Measurements from ENCODE around the gene TAS2R38.

Gene TAS2R38

DNA sequence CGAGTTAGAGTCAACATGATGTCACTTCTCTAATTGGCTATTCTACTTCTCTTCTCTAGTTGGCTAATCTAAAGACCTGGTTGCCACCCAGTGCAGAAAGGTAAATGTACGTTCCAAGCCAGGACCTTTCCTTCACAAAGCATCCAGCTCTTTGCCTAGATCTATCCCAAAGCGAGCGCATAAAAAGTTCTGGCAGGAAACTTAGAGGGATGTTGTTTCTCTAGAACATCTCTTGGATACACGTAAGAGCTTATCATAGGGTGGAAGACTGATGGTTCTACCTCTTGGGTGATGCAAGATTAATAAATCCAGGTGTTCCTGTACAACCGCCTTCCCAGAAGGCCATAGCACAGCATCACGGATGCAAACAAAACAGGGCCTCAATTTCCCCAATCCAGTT, at the start of gene TAS2R38:
Gene TAS2R38 (minus strand): TSS at position 101 of the 400 bp plus-strand sequence. CDS start 84 bp downstream, at position 17.
- no peak for DNase-seq (ENCODE audit: extremely low spot score)
- ChIA-PET POLR2A (no interaction called here), CTCF (interaction anchor here (4.3 kb wide), 1 partner anchor 329 kb away, joined by 39 read pairs; no protein-coding TSS in a partner anchor)
- TF ChIP-seq CTCF (IDR thresholded peaks at IDR 0.05; ENCODE audit: control extremely low read depth, extremely low read depth, low read depth, missing control alignments): no peak

GRCh38 chr7:142018154-142018553, 44.6 kb upstream of the TAS2R38 start:
- DNase-seq (ENCODE audit: extremely low spot score): no peak
- no peak for TF ChIP-seq CTCF (IDR thresholded peaks at IDR 0.05; ENCODE audit: control extremely low read depth, extremely low read depth, low read depth, missing control alignments)
- POLR2A ChIA-PET: no interaction called here
- CTCF ChIA-PET: no interaction called here

GRCh38 chr7:142017451-142017850, 43.9 kb upstream of the TAS2R38 start:
- DNase-seq (ENCODE audit: extremely low spot score): no peak
- no peak for TF ChIP-seq CTCF (IDR thresholded peaks at IDR 0.05; ENCODE audit: control extremely low read depth, extremely low read depth, low read depth, missing control alignments)
- POLR2A ChIA-PET: no interaction called here
- CTCF ChIA-PET: no interaction called here

DNA sequence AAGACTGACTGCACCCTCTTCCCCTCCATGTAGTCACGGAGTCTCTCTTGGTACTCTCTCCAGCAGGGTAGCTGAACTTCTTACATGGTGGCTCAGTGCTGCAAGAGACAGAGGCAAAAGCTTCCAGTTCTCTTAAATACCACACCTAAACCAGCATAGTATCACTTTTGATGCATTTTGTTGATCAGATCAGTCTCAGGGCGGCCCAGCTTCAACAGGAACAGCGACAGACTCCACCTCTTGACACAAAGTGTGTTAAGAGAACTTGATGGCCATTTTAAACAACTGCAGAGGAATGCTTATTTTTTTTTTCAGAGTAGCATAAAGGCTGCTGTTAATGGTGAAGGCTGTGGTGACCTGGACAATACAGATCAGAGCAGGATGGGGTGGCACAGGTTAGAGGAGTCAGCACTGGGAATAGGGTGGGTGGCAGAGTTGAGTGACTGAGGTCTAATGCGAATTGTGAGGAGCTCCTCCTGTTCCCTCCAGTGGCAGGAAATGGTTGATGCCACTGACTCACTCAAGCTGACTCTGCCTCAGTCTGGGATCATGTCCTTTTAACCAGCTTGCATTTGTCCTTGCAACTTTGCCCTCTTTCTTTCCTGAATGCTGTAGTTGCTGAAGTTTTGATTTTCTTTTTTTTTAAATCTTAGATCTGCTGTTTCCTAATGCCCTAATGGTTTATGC, 39.4 kb upstream of the TAS2R38 start:
- POLR2A ChIA-PET: no interaction called here
- no peak for TF ChIP-seq CTCF (IDR thresholded peaks at IDR 0.05; ENCODE audit: control extremely low read depth, extremely low read depth, low read depth, missing control alignments)
- CTCF ChIA-PET: interaction anchor here (2.4 kb wide), 1 partner anchor 37 kb away, joined by 8 read pairs; no protein-coding TSS in a partner anchor
- no peak for DNase-seq (ENCODE audit: extremely low spot score)

DNA sequence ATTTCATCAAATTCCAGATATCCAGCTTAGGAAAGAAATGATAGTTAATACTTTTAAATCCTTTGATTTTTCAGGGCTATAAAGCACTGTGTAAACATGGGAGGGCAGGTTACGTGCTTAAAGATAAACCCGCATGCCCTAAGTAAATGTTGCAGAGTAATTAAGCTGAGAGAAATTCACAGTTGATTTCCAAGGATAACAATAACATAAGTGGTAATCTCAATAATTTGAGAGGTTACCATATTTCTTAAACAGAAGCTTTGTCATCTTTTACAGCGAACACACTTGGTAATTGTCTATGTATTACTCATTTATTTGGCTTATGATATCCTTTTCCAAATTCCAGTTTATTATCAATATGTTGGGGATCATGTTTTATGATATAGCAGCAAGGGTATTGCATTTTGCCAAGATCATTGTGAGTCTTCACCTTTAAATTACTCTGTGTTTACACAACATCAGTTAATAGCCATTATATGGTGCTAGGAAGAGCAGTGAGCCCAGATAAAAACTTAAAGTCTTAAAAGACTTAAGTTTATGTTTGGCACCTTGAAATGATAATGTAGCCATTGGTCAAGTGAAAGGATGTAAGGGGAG, 37.5 kb upstream of the TAS2R38 start:
- CTCF ChIA-PET: interaction anchor here (0.7 to 2.4 kb wide), 2 partner anchors 24 to 35 kb away, joined by 3 to 8 read pairs; no protein-coding TSS in a partner anchor
- no peak for DNase-seq (ENCODE audit: extremely low spot score)
- POLR2A ChIA-PET: no interaction called here
- TF ChIP-seq CTCF (IDR thresholded peaks at IDR 0.05; ENCODE audit: control extremely low read depth, extremely low read depth, low read depth, missing control alignments): no peak

DNA sequence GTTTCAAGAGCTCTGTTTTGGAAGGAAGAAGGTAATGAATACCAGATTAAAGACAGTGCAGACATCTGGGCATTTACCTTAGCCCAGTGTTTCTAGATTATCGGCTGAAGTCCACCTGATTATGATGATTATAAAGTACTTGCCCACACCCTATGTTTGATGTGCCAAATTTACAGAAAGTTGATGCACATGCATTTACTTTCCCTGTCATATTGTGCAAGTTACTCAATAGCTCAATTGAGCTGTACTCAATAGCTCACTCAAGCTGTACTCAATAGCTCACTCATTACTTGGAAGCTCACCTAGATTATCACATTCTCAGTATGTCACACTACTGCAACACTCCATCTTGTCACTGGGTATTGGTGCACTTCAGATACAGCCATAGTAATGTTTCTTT, 35.6 kb upstream of the TAS2R38 start:
- DNase-seq (ENCODE audit: extremely low spot score): no peak
- POLR2A ChIA-PET: no interaction called here
- CTCF ChIA-PET: interaction anchor here (0.8 to 1.0 kb wide), 3 partner anchors 10 to 12 kb away, joined by 3 to 5 read pairs (median 3); no protein-coding TSS in a partner anchor
- TF ChIP-seq CTCF (IDR thresholded peaks at IDR 0.05; ENCODE audit: control extremely low read depth, extremely low read depth, low read depth, missing control alignments): no peak

Data from GM10248 (cell line).